ENCODE results near the gene STARD7. TPM values are rescaled to one million over a fixed set of nuclear protein-coding genes. Genes with fewer than 3 reads are reported as not detected.

Gene STARD7
- total and polyA plus RNA-seq, 7 experiments from 2014 or later, result 56.5 to 133 (median 75.7) TPM

DNA sequence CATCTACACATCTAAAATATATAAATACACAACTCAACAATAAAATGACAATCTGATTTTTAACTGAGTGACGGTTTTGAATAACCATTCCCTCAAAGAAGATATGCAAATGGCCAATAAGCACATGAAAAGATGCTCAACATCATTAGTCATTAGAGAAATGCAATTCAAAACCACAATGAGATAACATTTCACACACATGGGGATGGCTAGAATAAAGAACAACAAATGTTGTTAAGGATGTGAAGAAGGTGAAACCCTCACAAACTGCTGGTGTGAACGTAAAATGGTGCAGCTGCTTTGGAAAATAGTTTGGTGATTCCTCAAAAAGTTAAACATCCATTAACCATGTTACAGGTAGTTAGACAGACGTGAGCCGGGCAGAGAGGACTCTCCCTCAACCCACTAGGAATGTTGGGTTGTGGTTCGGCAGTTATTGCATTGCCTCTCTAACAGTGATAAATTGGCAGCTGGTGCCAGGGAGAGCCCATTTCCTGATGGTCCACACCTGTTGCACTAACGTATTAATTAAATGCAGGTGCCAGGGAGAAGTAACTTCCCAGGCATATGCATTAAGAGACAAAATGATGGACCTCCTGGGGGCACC lies 41.1 kb downstream of the STARD7 start:
- ATAC-seq, result no peak
- POLR2A ChIA-PET, result interaction anchor here (8.6 kb wide), 1 partner anchor 21 kb away, joined by 106 read pairs; the partner anchor contains the start of gene DUSP2
- H3K27me3 ChIP-seq (ENCODE audit: control insufficient read depth in 2 of 2, insufficient read depth in 2 of 2, low read length in 2 of 2), result no peaks in the 10 kb centered on the region
- H3K4me3 ChIP-seq (ENCODE audit: low read length), result no peak overlapping the region
- peaks cover 21 to 26% of the 10 kb centered on the region in 2 donors for H3K4me1 ChIP-seq (ENCODE audit: control insufficient read depth in 2 of 2, insufficient read depth in 2 of 2, low read length in 2 of 2)
- Mint-ChIP-seq H3K4me1 (peaks cover 20 to 34% (median 28%) of the 10 kb centered on the region in 7 donors), H3K27me3 (no peaks in the 10 kb centered on the region), H3K27ac (no peak overlapping the region), H3K4me3 (no peak overlapping the region), H3K36me3 (peaks cover 0 to 6% (median 4%) of the 10 kb centered on the region in 5 donors), H3K9me3 (peaks cover 0 to 6% (median 0%) of the 10 kb centered on the region in 11 donors)
- CTCF ChIA-PET, result interaction anchor here (1.2 kb wide), 1 partner anchor 8 kb away, joined by 5 read pairs; no protein-coding TSS in a partner anchor
- H3K27ac ChIP-seq (ENCODE audit: low read depth, low read length), result no peak overlapping the region
- no peaks in the 10 kb centered on the region for H3K36me3 ChIP-seq (ENCODE audit: control insufficient read depth in 2 of 3, insufficient read depth in 3 of 3, low read length in 3 of 3)
- intact Hi-C loops (cut with micrococcal nuclease), result no loop called here
- no peaks in the 10 kb centered on the region for H3K9me3 ChIP-seq (ENCODE audit: control insufficient read depth in 2 of 3, low read length in 3 of 3)
- no peak for DNase-seq

DNA sequence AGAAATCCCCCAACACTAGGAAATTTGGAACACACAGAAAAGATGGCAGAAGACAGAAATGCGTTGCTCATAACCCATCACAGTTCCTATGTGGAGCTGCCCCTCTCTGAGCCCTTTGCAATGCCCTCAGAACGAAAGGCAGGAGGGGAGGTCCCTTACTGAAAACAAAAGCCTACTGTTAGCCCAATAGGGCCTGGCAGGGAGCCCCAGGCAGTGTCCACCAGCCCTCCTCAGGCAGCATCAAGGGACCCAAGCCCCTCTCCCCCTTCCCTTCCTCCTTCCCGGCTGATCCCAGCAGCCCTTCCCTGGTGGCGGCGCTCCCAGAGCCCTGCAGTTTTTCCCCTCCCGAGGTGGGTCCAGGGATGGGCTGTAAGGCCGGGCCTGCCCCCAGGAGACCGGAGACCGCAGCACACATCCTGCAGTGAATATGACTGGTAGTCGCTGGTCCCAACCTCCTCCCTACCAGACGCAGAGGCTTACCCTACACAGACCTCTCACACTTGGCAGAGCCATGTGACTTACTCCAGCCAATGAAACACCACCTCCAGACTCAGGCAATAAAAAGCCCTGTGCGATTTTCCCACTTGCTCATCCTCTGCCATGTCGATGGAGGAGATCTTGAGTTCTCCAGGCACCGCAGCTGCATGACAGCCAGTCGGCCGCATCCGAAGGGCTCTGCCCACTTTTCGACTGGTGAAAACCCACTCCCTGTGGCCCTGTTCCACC lies 44.0 kb downstream of the STARD7 start:
- ATAC-seq, result peak; percentile 80
- H3K36me3 ChIP-seq (ENCODE audit: control insufficient read depth in 2 of 3, insufficient read depth in 3 of 3, low read length in 3 of 3), result no peaks in the 10 kb centered on the region
- intact Hi-C loops (cut with micrococcal nuclease), result loop anchor here (1.0 kb wide), 4 partner anchors 8 to 19 kb away; partner anchors contain the start of gene DUSP2 (in 1 of the 2)
- peak in 8 of 9 donors; percentile 36 to 67 (median 43) for DNase-seq
- Mint-ChIP-seq H3K27ac (peak overlapping the region; percentile 75 to 98 (median 95)), H3K4me3 (peak overlapping the region; percentile 41 to 80 (median 73)), H3K36me3 (peaks cover 0 to 9% (median 4%) of the 10 kb centered on the region in 5 donors), H3K9me3 (peaks cover 0 to 7% (median 0%) of the 10 kb centered on the region in 11 donors), H3K4me1 (peaks cover 25 to 47% (median 42%) of the 10 kb centered on the region in 7 donors), H3K27me3 (no peaks in the 10 kb centered on the region)
- H3K27ac ChIP-seq (ENCODE audit: low read depth, low read length), result peak overlapping the region; percentile 84
- H3K27me3 ChIP-seq (ENCODE audit: control insufficient read depth in 2 of 2, insufficient read depth in 2 of 2, low read length in 2 of 2), result no peaks in the 10 kb centered on the region
- ChIA-PET POLR2A (interaction anchor here (1.0 to 8.6 kb wide), 4 partner anchors 10 to 43 kb away, joined by 3 to 106 read pairs (median 6); partner anchors contain the start of genes ASTL and DUSP2), CTCF (interaction anchor here (1.1 to 2.9 kb wide), 5 partner anchors 10 to 25 kb away, joined by 4 to 25 read pairs (median 10); partner anchors contain the start of genes ASTL and DUSP2)
- H3K9me3 ChIP-seq (ENCODE audit: control insufficient read depth in 2 of 3, low read length in 3 of 3), result no peaks in the 10 kb centered on the region
- H3K4me1 ChIP-seq (ENCODE audit: control insufficient read depth in 2 of 2, insufficient read depth in 2 of 2, low read length in 2 of 2), result peaks cover 24 to 55% of the 10 kb centered on the region in 2 donors
- peak overlapping the region; percentile 39 for H3K4me3 ChIP-seq (ENCODE audit: low read length)

DNA sequence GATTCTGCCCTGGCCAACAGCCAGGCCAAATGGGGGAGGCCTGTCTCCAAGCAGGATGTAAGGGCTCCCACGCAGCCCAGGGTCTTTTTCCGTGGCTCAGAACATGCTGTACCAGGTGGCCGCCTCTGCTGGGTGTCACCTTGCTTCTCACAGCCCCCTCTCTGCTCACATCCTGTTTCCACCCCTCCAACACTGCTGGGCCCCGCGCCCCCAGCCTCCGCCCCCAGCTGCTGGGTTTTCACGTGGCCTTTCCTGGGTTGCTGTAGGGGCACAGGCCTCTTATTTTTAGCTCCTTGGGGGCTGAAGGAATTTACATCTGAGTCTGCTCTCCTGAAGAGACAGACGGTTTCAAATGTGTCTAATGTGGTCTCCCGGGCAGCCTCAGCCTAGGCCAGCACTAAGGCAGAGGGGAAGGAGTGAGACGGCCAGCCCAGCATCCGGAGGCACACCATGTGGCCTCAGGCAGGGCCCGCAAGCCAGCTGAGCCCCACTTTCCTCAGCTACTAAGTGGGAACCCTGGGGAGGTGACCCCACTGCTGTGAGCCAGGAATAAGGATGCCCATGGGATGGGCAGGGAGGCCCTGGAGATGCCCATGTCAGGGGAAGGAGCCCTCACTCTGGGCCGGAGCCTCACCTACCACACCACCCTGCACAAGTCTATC lies 44.7 kb downstream of the STARD7 start:
- ChIA-PET POLR2A (interaction anchor here (0.5 to 8.6 kb wide), 5 partner anchors 9 to 44 kb away, joined by 3 to 106 read pairs (median 5); partner anchors contain the start of genes ASTL and DUSP2), CTCF (interaction anchor here (1.1 to 2.9 kb wide), 5 partner anchors 10 to 25 kb away, joined by 4 to 25 read pairs (median 10); partner anchors contain the start of genes ASTL and DUSP2)
- H3K27me3 Mint-ChIP-seq, result no peaks in the 10 kb centered on the region
- peak in 8 of 9 donors; percentile 61 to 84 (median 70) for DNase-seq
- peaks cover 0 to 5% (median 0%) of the 10 kb centered on the region in 5 donors for H3K36me3 Mint-ChIP-seq
- Histone ChIP-seq H3K9me3 (ENCODE audit: control insufficient read depth in 2 of 3, low read length in 3 of 3) (no peaks in the 10 kb centered on the region), H3K4me3 (ENCODE audit: low read length) (peak overlapping the region; percentile 39), H3K36me3 (ENCODE audit: control insufficient read depth in 2 of 3, insufficient read depth in 3 of 3, low read length in 3 of 3) (no peaks in the 10 kb centered on the region), H3K27ac (ENCODE audit: low read depth, low read length) (peak overlapping the region; percentile 84), H3K4me1 (ENCODE audit: control insufficient read depth in 2 of 2, insufficient read depth in 2 of 2, low read length in 2 of 2) (peaks cover 31 to 62% of the 10 kb centered on the region in 2 donors), H3K27me3 (ENCODE audit: control insufficient read depth in 2 of 2, insufficient read depth in 2 of 2, low read length in 2 of 2) (no peaks in the 10 kb centered on the region)
- H3K9me3 Mint-ChIP-seq, result peaks cover 0 to 4% (median 0%) of the 10 kb centered on the region in 11 donors
- H3K27ac Mint-ChIP-seq, result peak overlapping the region; percentile 75 to 98 (median 95)
- H3K4me3 Mint-ChIP-seq, result peak overlapping the region; percentile 41 to 80 (median 73)
- peaks cover 32 to 55% (median 49%) of the 10 kb centered on the region in 7 donors for H3K4me1 Mint-ChIP-seq
- peak; percentile 70 for ATAC-seq
- intact Hi-C loops (cut with micrococcal nuclease), result loop anchor here (1.0 kb wide), 4 partner anchors 8 to 19 kb away; partner anchors contain the start of gene DUSP2 (in 1 of the 2)

DNA sequence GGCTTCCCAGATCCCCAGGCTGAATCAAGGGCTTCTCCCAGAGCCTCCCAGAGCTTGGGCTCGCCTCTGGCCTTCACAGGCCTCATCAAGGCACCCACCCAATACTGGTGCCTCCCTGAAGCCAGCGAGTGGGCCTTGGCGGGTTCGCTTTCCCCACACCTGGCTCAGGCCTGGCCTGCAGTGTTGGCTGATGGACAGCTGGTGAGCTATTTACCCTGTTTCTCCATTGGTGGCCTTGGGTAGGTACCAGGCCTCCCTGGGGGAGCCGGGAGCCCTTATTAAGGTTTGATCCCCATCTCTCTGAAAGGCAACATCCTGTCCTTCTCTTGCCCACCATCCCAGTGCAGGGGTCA lies 45.2 kb downstream of the STARD7 start:
- H3K27ac ChIP-seq (ENCODE audit: low read depth, low read length), result peak overlapping the region; percentile 84
- no peak overlapping the region for H3K4me3 ChIP-seq (ENCODE audit: low read length)
- H3K36me3 ChIP-seq (ENCODE audit: control insufficient read depth in 2 of 3, insufficient read depth in 3 of 3, low read length in 3 of 3), result no peaks in the 10 kb centered on the region
- no peaks in the 10 kb centered on the region for H3K9me3 ChIP-seq (ENCODE audit: control insufficient read depth in 2 of 3, low read length in 3 of 3)
- Mint-ChIP-seq H3K4me1 (peaks cover 33 to 60% (median 54%) of the 10 kb centered on the region in 7 donors), H3K4me3 (peak overlapping the region in 9 of 10 donors; percentile 48 to 80 (median 73)), H3K9me3 (peaks cover 0 to 4% (median 0%) of the 10 kb centered on the region in 11 donors), H3K36me3 (peaks cover 0 to 4% (median 0%) of the 10 kb centered on the region in 5 donors), H3K27ac (peak overlapping the region; percentile 75 to 98 (median 95)), H3K27me3 (no peaks in the 10 kb centered on the region)
- H3K27me3 ChIP-seq (ENCODE audit: control insufficient read depth in 2 of 2, insufficient read depth in 2 of 2, low read length in 2 of 2), result no peaks in the 10 kb centered on the region
- ATAC-seq (no peak), DNase-seq (no peak)
- ChIA-PET POLR2A (interaction anchor here (1.4 to 8.6 kb wide), 3 partner anchors 11 to 25 kb away, joined by 5 to 106 read pairs (median 7); partner anchors contain the start of genes ASTL and DUSP2), CTCF (interaction anchor here (1.4 to 2.9 kb wide), 4 partner anchors 11 to 24 kb away, joined by 8 to 25 read pairs (median 14); partner anchors contain the start of genes ASTL and DUSP2)
- intact Hi-C loops (cut with micrococcal nuclease), result no loop called here
- peaks cover 36 to 68% of the 10 kb centered on the region in 2 donors for H3K4me1 ChIP-seq (ENCODE audit: control insufficient read depth in 2 of 2, insufficient read depth in 2 of 2, low read length in 2 of 2)

DNA sequence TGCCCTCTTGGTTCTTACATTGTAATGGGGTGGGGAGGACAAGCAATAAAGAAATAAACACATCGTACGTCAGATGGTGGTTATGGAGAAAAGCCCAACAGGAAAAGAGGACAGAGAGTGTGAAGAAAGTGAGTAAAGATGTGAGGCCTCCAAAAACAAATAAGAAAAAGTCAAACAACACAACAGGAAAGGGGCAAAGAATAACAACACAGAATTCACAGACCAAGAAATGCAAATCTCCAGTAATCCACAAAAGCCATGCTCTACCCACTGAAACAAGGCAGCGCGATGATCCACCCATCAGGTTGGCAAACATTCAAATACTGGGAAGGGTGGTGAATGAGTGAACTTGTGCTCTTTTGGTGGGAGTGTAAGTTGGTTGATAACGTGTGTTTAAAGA lies 46.7 kb downstream of the STARD7 start:
- H3K4me1 ChIP-seq (ENCODE audit: control insufficient read depth in 2 of 2, insufficient read depth in 2 of 2, low read length in 2 of 2), result peaks cover 51 to 82% of the 10 kb centered on the region in 2 donors
- peak overlapping the region in 6 of 10 donors; percentile 7 to 34 (median 14) for H3K4me3 Mint-ChIP-seq
- peaks cover 46 to 73% (median 65%) of the 10 kb centered on the region in 7 donors for H3K4me1 Mint-ChIP-seq
- no peak for DNase-seq
- ATAC-seq, result no peak
- H3K27ac ChIP-seq (ENCODE audit: low read depth, low read length), result no peak overlapping the region
- H3K36me3 Mint-ChIP-seq, result peaks cover 0 to 4% (median 0%) of the 10 kb centered on the region in 5 donors
- H3K9me3 ChIP-seq (ENCODE audit: control insufficient read depth in 2 of 3, low read length in 3 of 3), result no peaks in the 10 kb centered on the region
- no peaks in the 10 kb centered on the region for H3K36me3 ChIP-seq (ENCODE audit: control insufficient read depth in 2 of 3, insufficient read depth in 3 of 3, low read length in 3 of 3)
- H3K4me3 ChIP-seq (ENCODE audit: low read length), result no peak overlapping the region
- intact Hi-C loops (cut with micrococcal nuclease), result no loop called here
- ChIA-PET CTCF (interaction anchor here (0.7 to 2.9 kb wide), 3 partner anchors 23 to 140 kb away, joined by 4 to 25 read pairs (median 5); partner anchors contain the start of gene ASTL), POLR2A (interaction anchor here (8.6 kb wide), 1 partner anchor 16 kb away, joined by 106 read pairs; the partner anchor contains the start of gene DUSP2)
- H3K27ac Mint-ChIP-seq, result peak overlapping the region; percentile 20 to 97 (median 89)
- no peaks in the 10 kb centered on the region for H3K27me3 ChIP-seq (ENCODE audit: control insufficient read depth in 2 of 2, insufficient read depth in 2 of 2, low read length in 2 of 2)
- peaks cover 0 to 4% (median 0%) of the 10 kb centered on the region in 11 donors for H3K9me3 Mint-ChIP-seq
- H3K27me3 Mint-ChIP-seq, result no peaks in the 10 kb centered on the region

All from naive thymus-derived CD4-positive, alpha-beta T cell (primary cell).